IMR-90 (cell line): ENCODE measurements around the gene CSTA.

Source experiments
- BHLHE40 ChIP-seq: fragments of 150-350 bp; IDR thresholded peaks from 2 replicates; pipeline ENCODE4 v1.6.1; 2016; ENCODE audit warnings: mild to moderate bottlenecking, low read depth, low read length
- CEBPB ChIP-seq: IDR thresholded peaks from 2 replicates; pipeline ENCODE4 v1.6.1; 2012; ENCODE audit warnings: low read depth, low read length, improper control_type of control experiment
- CHD1 ChIP-seq: IDR thresholded peaks from 2 replicates; pipeline ENCODE4 v1.6.1; 2012; ENCODE audit warnings: low read depth, low read length, improper control_type of control experiment
- CTCF ChIP-seq: conservative IDR thresholded peaks from 2 replicates; pipeline ENCODE4 v1.5.1; 2012; ENCODE audit warnings: mild to moderate bottlenecking, low read depth, low read length, improper control_type of control experiment
- FOS ChIP-seq: fragments of 150-350 bp; IDR thresholded peaks from 2 replicates; pipeline ENCODE4 v1.6.1; 2016; ENCODE audit warnings: low read depth, low read length
- MAFK ChIP-seq: IDR thresholded peaks from 2 replicates; pipeline ENCODE4 v1.6.1; 2012; ENCODE audit warnings: low read depth, low read length, improper control_type of control experiment
- MXI1 ChIP-seq: IDR thresholded peaks from 2 replicates; pipeline ENCODE4 v1.6.1; 2012; ENCODE audit warnings: low read depth, mild to moderate bottlenecking, low read length, moderate library complexity, borderline replicate concordance
- POLR2A ChIP-seq: IDR thresholded peaks from 2 replicates; pipeline ENCODE4 v1.6.1; 2012; ENCODE audit warnings: mild to moderate bottlenecking, low read depth, low read length
- RAD21 ChIP-seq: IDR thresholded peaks from 2 replicates; pipeline ENCODE4 v1.6.1; 2012; ENCODE audit warnings: low read length, improper control_type of control experiment
- RCOR1 ChIP-seq: IDR thresholded peaks from 2 replicates; pipeline ENCODE4 v1.6.1; 2012; ENCODE audit warnings: mild to moderate bottlenecking, low read length, improper control_type of control experiment; ENCODE audit not compliant: insufficient replicate concordance
- RFX5 ChIP-seq: IDR thresholded peaks from 2 replicates; pipeline ENCODE4 v1.8.0; 2012; ENCODE audit warnings: low read depth, mild to moderate bottlenecking, low read length, moderate library complexity
- SMC3 ChIP-seq: fragments of 150-350 bp; IDR thresholded peaks from 2 replicates; pipeline ENCODE4 v1.6.1; 2016; ENCODE audit warnings: low read depth, mild to moderate bottlenecking, antibody characterized with exemption, low read length, moderate library complexity
- TF ChIP-seq, protein P1 (sequence below): fragments of 150-350 bp; IDR thresholded peaks from 2 replicates; pipeline ENCODE4 v1.6.1; 2017; ENCODE audit warnings: mild to moderate bottlenecking, antibody characterized with exemption, low read length, low read depth

GRCh38 chr3:122283796-122284445 is 41.1 kb upstream of the CSTA start:
- no peak for TF ChIP-seq POLR2A
- TF ChIP-seq, protein P1, sequence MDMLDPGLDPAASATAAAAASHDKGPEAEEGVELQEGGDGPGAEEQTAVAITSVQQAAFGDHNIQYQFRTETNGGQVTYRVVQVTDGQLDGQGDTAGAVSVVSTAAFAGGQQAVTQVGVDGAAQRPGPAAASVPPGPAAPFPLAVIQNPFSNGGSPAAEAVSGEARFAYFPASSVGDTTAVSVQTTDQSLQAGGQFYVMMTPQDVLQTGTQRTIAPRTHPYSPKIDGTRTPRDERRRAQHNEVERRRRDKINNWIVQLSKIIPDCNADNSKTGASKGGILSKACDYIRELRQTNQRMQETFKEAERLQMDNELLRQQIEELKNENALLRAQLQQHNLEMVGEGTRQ: no peak
- TF ChIP-seq CTCF: no peak
- TF ChIP-seq BHLHE40: no peak
- no peak for TF ChIP-seq CEBPB
- TF ChIP-seq FOS: no peak
- TF ChIP-seq RAD21: no peak
- TF ChIP-seq RFX5: no peak
- TF ChIP-seq CHD1: no peak
- TF ChIP-seq SMC3: no peak
- no peak for TF ChIP-seq MAFK
- TF ChIP-seq MXI1: no peak
- no peak for TF ChIP-seq RCOR1
